ENCODE measurements around the gene FAM9C. TPM values are rescaled to one million over a fixed set of nuclear protein-coding genes. Genes with fewer than 3 reads are reported as not detected.

FAM9C gene
- total RNA-seq, result not detected

- Histone ChIP-seq H3K27ac (no peak within 1 kb of the TSS), H3K4me3 (no peak within 1 kb of the TSS), H3K36me3 (no peaks in the 10 kb centered on the region), H3K27me3 (no peaks in the 10 kb centered on the region), H3K9me3 (no peaks in the 10 kb centered on the region), H3K4me1 (no peaks in the 10 kb centered on the region)
- intact Hi-C loops (cut with DNase I; ENCODE audit: low total_unique reads) (no loop called here), in situ Hi-C loops (cut with MboI; ENCODE audit: low sequenced_read_pairs in 4 of 4) (no loop called here)
- no peak for DNase-seq
- ATAC-seq, result no peak
- no peak for TF ChIP-seq POLR2A (IDR thresholded peaks at IDR 0.05)
- TF ChIP-seq, protein P1, sequence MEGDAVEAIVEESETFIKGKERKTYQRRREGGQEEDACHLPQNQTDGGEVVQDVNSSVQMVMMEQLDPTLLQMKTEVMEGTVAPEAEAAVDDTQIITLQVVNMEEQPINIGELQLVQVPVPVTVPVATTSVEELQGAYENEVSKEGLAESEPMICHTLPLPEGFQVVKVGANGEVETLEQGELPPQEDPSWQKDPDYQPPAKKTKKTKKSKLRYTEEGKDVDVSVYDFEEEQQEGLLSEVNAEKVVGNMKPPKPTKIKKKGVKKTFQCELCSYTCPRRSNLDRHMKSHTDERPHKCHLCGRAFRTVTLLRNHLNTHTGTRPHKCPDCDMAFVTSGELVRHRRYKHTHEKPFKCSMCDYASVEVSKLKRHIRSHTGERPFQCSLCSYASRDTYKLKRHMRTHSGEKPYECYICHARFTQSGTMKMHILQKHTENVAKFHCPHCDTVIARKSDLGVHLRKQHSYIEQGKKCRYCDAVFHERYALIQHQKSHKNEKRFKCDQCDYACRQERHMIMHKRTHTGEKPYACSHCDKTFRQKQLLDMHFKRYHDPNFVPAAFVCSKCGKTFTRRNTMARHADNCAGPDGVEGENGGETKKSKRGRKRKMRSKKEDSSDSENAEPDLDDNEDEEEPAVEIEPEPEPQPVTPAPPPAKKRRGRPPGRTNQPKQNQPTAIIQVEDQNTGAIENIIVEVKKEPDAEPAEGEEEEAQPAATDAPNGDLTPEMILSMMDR (IDR thresholded peaks at IDR 0.05 in 4 of 5, conservative IDR thresholded peaks at IDR 0.05 in 1 of 5), result no peak
These were observed at the start of gene FAM9C for GRCh38 chrX:13044441-13044840. TSS of gene FAM9C (minus strand) at chrX:13044620. CDS start at chrX:13043789, 831 bp downstream.

DNA sequence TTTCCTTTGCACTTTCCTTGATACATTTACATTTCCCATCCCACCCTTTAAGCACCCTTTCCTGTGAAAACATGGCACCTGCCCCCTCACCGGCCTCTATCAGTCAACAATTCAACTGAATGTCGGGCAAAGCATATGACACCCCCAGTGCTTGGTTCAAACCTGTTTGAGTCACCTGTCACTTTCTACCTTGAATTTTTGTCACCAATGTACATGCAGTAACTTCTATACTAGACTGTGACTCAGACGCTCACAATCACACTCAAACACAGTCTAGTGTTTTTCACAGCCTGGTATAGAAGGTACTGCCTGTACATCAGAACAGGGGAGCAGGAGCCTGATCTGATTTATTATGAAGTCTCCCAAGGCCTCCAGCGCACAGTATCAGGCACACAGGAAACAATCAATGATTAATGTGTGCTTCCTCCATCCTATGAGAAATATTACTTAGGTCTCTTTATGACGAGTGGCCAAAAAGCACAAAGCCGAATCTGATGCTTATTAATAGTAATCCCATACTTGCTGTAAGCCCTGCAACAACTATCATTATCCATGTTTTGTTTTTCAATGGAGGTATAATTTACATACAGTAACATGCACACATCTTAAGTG lies 49.2 kb upstream of the FAM9C start:
- in situ Hi-C loops (cut with MboI; ENCODE audit: low sequenced_read_pairs in 4 of 4), result no loop called here

DNA sequence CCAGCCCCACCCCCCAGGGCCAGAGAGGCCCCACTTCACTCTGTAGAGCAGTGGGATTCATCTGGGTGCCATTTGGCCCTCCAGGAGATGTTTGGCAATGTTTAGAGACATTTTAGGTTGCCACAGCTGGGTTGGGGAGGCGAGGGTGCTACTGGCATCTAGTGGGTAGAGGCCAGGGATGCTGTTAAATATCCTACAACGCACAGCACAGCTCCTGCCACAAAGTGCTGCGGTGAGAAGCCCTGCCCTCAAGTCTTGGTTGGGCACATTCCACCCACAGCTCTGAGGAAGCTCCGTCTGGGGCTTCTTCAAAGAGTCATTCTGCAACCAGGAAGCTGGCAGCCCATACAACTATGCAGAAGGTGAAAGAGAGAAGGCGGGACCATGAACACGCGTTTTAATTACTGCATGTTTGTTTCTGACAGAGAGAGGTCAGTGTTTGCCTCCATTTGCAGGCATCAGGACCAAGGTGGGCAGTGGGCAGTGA lies 48.1 kb upstream of the FAM9C start:
- DNase-seq (no peak), ATAC-seq (no peak)
- Histone ChIP-seq H3K27ac (peak overlapping the region in 1 of 4 donors; percentile 9), H3K27me3 (peaks cover 0 to 4% (median 0%) of the 10 kb centered on the region in 3 donors), H3K36me3 (no peaks in the 10 kb centered on the region), H3K4me3 (no peak overlapping the region), H3K9me3 (no peaks in the 10 kb centered on the region), H3K4me1 (peaks cover 0 to 6% of the 10 kb centered on the region in 2 donors)
- intact Hi-C loops (cut with DNase I; ENCODE audit: low total_unique reads), result no loop called here
- TF ChIP-seq, protein P1 (IDR thresholded peaks at IDR 0.05 in 4 of 5, conservative IDR thresholded peaks at IDR 0.05 in 1 of 5), result no peak
- TF ChIP-seq POLR2A (IDR thresholded peaks at IDR 0.05), result no peak
- in situ Hi-C loops (cut with MboI; ENCODE audit: low sequenced_read_pairs in 4 of 4), result no loop called here

More for the DNA sequence above, 49.2 kb upstream of the FAM9C start:
- H3K9me3 ChIP-seq, result no peaks in the 10 kb centered on the region
- H3K27ac ChIP-seq, result no peak overlapping the region
- H3K4me3 ChIP-seq, result no peak overlapping the region
- H3K4me1 ChIP-seq, result peaks cover 0 to 6% of the 10 kb centered on the region in 2 donors
- DNase-seq (no peak), ATAC-seq (no peak)
- intact Hi-C loops (cut with DNase I; ENCODE audit: low total_unique reads), result no loop called here
- no peaks in the 10 kb centered on the region for H3K36me3 ChIP-seq
- peaks cover 0 to 4% (median 0%) of the 10 kb centered on the region in 3 donors for H3K27me3 ChIP-seq
- TF ChIP-seq, protein P1 (IDR thresholded peaks at IDR 0.05 in 4 of 5, conservative IDR thresholded peaks at IDR 0.05 in 1 of 5), result no peak
- TF ChIP-seq POLR2A (IDR thresholded peaks at IDR 0.05), result no peak

DNA sequence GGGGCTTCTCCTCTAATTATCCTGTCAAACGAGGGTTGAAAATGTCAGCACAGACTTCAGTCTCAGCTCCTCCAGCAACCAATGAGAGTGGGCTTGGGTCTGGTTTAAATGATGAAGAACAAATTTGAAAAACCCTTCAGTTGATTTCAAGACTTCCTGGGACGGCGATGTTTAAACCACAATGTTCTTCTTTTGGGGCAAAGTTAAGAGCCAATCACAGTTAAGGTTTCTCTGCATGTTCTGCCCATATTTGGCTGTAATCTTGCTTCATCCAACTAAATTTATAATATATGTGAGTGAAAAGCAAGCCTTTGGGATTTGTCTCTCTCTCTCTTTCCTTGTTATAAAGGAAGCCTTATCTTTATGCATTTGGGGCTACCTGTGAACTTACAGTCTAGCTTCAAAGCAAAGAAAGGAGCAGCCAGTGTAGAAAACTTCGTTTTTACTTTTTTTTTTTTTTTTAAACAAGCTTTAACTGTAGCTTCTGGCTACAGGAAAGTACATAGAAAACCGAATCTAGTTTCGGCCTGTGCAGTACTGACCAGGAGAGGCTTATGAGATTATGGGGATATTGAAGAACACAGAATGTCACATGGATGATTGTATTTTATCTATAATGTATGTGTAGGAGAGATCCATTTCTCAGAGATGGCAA lies 46.8 kb upstream of the FAM9C start:
- peak overlapping the region in 3 of 4 donors; percentile 25 to 64 (median 58) for H3K27ac ChIP-seq
- DNase-seq (no peak), ATAC-seq (no peak)
- TF ChIP-seq, protein P1 (IDR thresholded peaks at IDR 0.05 in 4 of 5, conservative IDR thresholded peaks at IDR 0.05 in 1 of 5), result no peak
- no peak for TF ChIP-seq POLR2A (IDR thresholded peaks at IDR 0.05)
- no peaks in the 10 kb centered on the region for H3K36me3 ChIP-seq
- no peak overlapping the region for H3K4me3 ChIP-seq
- no peaks in the 10 kb centered on the region for H3K27me3 ChIP-seq
- intact Hi-C loops (cut with DNase I; ENCODE audit: low total_unique reads), result no loop called here
- no peaks in the 10 kb centered on the region for H3K9me3 ChIP-seq
- H3K4me1 ChIP-seq, result peaks cover 0 to 6% of the 10 kb centered on the region in 2 donors
- in situ Hi-C loops (cut with MboI; ENCODE audit: low sequenced_read_pairs in 4 of 4), result no loop called here
